ENCODE measurements around the gene C20orf173.
"Not testable (repeated sequence)": the region's sequence is repeated elsewhere in the genome, so short reads cannot be mapped to it uniquely, and the experiment has no call there.

Gene C20orf173

DNA sequence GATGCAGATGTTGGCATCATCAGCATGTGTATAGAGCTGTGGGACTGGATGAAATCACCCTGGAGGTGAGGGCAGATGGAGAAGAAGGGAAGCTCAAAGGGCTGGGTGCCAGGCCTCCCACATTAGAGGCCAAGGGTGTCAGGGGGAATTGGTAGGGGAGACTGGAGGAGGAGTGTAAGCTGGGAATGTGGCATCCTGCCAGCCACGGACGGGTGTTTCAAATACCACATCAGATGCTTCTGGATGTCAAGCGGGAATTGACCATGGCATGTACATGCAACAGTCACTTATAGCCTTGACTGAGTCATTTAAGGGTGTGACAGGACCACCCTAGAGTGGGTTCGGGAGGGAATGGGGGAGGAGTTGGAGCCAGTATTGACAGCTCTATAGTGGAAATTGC lies 22.1 kb upstream of the C20orf173 start:
- TF ChIP-seq, protein P1, sequence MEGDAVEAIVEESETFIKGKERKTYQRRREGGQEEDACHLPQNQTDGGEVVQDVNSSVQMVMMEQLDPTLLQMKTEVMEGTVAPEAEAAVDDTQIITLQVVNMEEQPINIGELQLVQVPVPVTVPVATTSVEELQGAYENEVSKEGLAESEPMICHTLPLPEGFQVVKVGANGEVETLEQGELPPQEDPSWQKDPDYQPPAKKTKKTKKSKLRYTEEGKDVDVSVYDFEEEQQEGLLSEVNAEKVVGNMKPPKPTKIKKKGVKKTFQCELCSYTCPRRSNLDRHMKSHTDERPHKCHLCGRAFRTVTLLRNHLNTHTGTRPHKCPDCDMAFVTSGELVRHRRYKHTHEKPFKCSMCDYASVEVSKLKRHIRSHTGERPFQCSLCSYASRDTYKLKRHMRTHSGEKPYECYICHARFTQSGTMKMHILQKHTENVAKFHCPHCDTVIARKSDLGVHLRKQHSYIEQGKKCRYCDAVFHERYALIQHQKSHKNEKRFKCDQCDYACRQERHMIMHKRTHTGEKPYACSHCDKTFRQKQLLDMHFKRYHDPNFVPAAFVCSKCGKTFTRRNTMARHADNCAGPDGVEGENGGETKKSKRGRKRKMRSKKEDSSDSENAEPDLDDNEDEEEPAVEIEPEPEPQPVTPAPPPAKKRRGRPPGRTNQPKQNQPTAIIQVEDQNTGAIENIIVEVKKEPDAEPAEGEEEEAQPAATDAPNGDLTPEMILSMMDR (conservative IDR thresholded peaks at IDR 0.05; ENCODE audit: low read length) = no peak
- DNase-seq (ENCODE audit: low read depth) = no peak
- H3K4me3 ChIP-seq (ENCODE audit: low read length) = no peak overlapping the region

DNA sequence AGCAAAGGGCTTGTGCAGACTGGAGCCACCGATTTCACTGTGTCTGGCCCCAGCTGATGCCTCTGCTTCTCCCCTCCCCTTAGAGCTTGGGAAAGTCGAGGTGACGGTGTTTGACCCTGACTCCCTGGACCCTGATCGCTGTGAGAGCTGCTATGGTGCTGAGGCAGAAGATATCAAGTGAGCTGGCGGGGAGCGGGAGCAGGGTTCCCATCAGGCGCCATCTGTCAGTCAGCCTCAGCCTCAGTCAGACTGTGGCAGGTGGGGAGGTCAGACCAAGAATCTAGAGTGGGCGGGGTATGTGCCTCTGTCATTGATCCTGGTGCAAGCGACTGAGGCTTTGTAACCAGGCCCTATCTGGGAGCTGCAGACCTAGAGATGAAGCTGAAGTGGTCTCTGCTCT lies 17.9 kb upstream of the C20orf173 start:
- no peak for DNase-seq (ENCODE audit: low read depth)
- TF ChIP-seq, protein P1 (conservative IDR thresholded peaks at IDR 0.05; ENCODE audit: low read length) = no peak
- no peak overlapping the region for H3K4me3 ChIP-seq (ENCODE audit: low read length)

DNA sequence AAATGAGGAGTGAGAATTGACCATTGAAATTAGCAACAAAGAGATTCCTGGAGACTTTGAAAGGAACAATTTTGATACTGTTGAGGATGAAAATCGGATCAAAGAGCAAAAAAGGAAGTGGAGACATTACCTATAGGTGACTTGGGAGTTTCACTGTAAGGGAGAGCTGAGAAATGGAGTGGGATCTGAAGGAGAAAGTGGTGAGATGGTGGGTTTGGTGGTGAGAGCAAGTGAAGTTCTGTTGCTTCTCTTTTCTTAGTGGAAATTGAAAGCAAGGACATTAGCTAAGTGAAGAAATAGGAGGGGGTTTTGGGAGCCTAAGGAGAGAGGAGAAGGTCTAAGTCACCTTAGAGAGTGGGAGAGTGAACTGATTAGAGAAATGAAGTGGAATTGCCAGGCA lies 16.7 kb upstream of the C20orf173 start:
- TF ChIP-seq, protein P1 (conservative IDR thresholded peaks at IDR 0.05; ENCODE audit: low read length) = no peak
- H3K4me3 ChIP-seq (ENCODE audit: low read length) = no peak overlapping the region
- no peak for DNase-seq (ENCODE audit: low read depth)

DNA sequence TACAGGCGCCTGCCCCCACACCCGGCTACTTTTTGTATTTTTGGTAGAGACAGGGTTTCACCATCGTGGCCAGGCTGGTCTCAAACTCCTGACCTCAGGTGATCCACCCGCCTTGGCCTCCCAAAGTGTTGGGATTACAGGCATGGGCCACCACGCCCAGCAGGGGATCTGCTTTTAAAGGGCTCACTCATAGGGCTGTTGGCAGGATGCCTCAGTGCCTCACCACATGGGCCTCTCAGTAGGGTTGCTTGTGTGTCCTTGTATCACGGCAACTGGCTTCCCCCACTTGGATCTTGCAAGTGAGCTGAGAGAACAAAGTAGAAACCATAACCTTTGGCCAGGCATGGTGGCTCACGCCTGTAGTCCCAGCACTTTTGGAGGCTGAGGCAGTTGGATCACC lies 15.5 kb upstream of the C20orf173 start:
- peak; percentile 32 for DNase-seq (ENCODE audit: low read depth)
- H3K4me3 ChIP-seq (ENCODE audit: low read length) = not testable (repeated sequence)

DNA sequence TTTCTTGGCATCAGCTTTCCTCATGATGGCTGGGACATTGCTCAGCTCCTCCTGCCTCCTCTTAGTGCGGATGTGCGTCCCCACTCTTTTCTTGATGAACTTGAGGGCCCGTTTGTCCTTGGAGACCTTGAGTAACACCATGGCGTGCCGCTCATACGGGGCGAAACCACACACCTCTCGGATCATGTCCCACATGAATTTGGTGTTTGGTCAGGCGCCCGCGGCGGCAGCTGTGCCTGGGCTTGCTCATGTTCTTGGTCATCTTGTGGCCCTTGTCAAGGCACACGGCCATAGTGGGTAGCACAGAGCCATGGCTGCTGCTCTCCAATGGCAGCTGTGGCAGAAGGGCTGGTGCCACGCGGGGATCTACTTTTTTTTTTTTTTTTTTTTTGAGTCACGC lies 15.0 kb upstream of the C20orf173 start:
- H3K4me3 ChIP-seq (ENCODE audit: low read length) = no peak overlapping the region
- DNase-seq (ENCODE audit: low read depth) = no peak
- TF ChIP-seq, protein P1 (conservative IDR thresholded peaks at IDR 0.05; ENCODE audit: low read length) = no peak

DNA sequence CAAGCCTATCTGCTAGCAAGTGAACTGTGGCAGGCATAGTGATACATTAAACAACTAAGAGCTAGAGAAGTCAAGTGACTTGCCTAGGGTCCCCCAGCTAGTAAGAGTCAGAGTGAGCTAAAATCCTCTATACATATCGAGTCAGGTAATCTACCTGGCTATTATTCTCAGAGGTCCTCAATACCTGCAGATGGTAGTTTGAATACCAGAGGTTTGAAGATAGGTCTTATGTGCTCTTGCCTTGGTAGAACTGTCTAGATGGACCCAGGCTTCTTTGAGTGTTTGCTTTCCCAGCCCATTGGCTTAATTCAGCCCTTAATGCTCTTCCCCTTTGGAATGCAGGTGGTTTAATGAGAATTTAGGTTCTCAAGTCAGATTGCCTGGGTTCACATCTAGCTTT lies 13.5 kb upstream of the C20orf173 start:
- no peak for DNase-seq (ENCODE audit: low read depth)
- peak overlapping the region; percentile 95; the same call in 1 of the 2 replicates for H3K4me3 ChIP-seq (ENCODE audit: low read length)
- TF ChIP-seq, protein P1 (conservative IDR thresholded peaks at IDR 0.05; ENCODE audit: low read length) = no peak

DNA sequence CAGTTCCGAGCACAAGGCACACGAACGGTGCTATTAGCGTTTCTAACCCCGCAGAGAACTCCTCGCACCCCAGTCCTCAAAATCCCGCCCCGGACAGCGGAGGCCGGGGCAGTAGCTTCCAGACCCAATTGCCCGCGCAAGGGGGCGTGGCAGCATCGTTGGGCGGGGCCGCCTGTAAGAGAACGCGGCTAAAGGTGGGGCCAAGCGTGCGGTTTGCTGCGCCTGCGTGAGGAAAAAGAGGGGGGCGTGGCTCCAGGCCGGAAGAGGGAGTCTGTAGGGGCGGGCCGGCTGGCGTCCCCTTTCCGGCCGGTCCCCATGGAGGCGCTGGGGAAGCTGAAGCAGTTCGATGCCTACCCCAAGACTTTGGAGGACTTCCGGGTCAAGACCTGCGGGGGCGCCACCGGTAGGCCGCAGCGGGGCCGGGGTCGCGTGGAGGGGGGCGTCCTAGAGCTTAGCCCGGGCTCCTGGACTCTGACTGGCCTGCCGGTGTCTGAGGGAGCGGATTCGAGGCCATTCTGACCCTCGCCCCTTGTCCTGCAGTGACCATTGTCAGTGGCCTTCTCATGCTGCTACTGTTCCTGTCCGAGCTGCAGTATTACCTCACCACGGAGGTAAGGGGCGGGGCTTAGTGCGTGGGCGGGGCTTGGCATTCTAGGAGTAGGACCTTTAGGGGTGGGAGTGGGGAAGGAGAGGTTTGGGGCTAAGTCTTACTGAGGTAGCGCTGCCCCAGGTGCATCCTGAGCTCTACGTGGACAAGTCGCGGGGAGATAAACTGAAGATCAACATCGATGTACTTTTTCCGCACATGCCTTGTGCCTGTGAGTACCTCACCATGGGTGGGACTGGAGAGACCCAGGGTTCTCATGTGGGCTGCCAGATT lies 12.6 kb upstream of the C20orf173 start, which contains the start of gene ERGIC3:
Gene ERGIC3, plus strand, starts transcription at position 296 of the 880 bp plus-strand sequence. Its CDS starts 20 bp downstream, at position 316.
- peak; percentile 94 for DNase-seq (ENCODE audit: low read depth)
- TF ChIP-seq, protein P1 (conservative IDR thresholded peaks at IDR 0.05; ENCODE audit: low read length) = no peak
- H3K4me3 ChIP-seq (ENCODE audit: low read length) = peak within 1 kb of the TSS; percentile 95
